Activated gamma-delta T cell (primary cell): ENCODE measurements around the gene CDK14.

Experiments used
- DNase-seq: peaks from one replicate; lab custom pipeline; 2025; lab: John Stamatoyannopoulos, UW

Gene CDK14

DNA sequence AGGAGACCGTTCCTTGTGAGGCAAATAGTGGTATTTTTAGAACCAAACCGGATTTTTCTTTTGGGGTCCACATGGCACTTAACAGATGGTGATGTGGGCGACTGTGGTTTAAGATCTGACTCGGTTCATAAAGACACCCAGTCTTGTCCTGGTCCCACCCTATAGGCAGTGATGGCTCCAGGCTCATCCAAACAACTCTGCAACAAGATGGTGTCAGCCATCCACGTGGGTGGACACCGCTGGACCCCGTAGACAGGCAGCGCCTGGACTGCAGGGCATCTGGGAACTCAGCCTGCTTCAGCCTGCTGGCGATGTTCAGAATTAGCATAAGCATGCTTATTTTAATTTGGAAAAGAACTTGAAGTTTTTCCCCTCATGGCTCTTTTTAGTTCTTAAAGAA, 409.7 kb downstream of the CDK14 start:
- no peak for DNase-seq

DNA sequence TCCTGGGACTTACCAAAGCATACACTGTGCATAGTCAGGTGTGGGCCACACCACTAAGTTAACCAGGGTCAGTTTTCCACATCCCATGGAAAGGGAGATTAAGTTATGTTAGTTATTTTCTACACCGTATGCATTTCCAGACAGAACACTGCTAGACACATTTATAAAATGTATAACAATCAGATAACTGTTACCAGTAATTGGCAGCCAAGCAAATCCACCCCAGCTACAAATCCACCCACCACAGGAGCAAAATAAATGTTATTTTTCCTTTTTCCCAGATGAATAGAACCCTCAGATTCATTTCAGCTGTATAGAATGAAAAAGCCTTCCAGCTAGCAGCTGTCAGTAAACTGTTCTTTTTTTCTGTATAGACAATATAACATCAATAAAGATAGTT, 411.2 kb downstream of the CDK14 start:
- DNase-seq, result no peak

DNA sequence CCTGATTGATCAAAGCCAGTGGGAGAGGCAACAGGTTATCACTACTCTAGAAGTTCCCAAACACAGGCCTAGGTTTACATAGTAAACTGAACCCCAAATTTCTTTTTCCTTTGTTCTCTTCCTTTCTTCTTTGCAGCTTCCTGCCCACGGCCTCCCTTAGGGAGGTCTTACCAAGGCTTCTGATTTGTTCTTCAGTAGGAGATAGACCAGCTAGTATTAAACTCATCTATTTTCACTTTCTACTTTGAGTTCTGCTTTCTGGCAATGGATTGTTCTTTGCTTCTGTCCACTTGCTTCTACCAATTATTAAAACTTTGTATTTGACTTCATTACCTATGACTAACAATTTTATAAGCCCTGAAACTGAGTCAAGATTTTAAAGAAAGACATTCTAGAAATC, 417.0 kb downstream of the CDK14 start:
- DNase-seq, result no peak

DNA sequence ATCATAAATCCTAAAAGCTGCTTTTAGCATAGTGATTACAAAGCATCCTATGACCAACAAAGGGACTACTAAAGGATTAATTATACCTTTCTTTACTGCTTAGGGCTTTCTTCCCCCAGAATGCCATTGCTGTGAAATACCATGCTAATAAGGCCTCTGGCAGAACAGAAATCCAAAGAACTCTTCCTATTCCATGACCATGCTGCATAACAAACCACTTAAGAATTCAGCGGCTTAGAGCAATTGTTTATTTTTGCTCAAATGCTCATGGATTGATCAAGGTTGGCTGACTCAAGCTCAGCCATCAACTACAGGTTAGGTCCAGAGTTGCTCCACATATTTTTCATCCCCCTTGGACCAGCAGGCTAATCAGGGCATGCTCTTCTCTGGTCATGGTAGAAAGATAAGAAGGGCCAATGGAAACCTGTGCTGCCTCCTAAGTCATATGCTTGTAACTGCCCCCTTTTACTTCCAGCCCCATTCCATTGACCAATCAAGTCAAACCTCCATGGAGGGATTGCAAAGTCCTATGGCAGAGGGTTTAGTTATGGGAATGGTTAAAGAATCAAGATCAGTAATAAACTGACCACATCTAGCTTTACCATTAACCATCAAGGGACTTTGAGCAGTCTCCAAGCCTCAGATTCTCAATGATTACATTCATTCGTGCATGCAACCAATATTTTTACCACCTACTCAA, 423.7 kb downstream of the CDK14 start:
- no peak for DNase-seq

DNA sequence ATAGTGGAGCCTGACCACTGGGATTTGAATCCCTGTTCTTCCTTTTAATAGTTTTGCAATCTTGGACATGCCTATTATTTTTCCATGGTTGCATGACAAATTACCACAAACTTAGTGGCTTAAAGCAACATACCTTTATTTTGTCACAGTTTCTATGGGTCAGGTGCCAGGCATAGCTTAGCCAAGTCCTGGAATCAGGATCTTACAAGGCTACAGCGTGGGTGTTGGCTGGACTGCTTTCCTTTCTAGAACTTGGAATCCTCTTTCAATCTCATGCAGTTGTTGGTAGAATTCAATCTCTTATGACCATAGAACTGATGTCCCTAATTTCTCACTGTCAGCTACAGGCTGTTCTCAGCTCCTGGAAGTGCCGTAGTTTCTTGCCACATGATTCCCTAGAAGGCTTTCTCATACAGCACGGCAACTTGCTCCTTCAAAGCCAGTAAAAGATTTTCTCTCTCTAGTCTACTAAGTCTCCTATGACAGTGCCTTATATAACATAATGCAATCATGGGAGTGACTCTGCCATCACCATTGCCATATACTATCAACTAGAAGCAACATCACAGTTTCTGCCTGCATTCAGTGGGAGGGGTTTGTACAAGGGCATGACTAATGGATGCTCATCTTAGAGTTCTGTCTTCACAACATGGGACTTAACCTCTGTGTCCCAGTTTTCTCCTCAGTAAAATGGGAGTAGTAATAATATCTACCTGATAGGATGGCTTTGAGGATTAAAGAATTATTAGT, 424.7 kb downstream of the CDK14 start:
- no peak for DNase-seq

DNA sequence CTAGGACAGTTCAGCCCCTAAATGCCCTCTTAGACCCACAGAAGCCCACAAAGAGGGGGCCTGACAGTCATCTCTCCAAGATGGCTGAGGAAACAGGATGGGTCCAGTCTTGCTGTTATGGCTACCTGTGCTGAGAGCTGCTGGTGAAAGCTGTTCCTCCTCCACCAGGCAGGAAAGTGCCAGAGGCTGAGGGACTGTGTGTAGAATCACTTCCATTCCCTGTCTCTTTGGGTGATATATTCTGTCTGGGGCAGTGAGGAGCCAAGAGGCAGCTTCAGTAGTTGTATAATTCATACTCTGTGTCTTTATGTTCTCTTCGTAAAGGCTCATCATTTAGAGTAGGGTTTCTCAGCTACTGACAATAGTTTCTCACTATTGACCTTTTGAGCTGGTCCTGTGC, 425.8 kb downstream of the CDK14 start:
- DNase-seq, result no peak

DNA sequence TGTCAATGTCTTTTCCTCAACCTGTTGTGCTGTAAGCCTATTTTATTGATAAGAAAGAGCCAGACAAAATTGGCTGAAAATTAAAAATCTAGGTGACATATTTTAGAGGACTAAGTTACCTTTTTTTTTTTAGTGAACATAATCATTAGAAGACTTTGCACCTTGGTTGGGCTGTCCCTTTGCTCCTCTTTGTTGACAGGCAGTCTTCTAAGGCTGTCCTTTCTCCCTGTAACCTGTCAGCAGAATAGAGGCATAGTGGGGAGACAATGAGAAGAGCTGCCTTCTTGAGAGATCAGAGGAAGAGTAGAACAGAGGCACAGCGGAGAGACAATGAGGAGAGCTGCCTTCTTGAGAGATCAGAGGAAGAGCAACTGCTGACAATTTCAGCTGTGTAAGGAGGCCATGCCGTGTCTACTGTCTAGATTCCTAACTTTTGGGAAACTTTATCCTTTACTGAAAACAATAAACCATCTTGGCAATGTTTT, 429.8 kb downstream of the CDK14 start:
- DNase-seq, result no peak

DNA sequence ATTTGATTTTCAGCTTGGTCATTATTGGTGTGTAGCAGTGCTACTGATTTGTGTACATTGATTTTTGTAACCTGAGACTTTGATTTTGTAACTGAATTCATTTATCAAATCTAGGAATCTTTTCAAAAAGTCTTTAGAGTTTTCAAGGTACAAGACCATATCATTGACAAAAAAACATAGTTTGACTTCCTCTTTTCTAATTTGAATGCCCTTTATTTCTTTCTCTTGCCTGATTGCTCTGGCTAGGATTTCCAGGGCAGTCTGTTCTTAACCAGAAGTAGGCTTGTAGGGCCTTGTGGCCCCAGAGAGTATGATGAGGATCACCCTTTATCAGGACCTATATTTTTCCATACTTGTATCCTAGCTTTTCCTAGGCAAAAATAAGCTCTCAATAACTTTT, 433.6 kb downstream of the CDK14 start:
- no peak for DNase-seq

DNA sequence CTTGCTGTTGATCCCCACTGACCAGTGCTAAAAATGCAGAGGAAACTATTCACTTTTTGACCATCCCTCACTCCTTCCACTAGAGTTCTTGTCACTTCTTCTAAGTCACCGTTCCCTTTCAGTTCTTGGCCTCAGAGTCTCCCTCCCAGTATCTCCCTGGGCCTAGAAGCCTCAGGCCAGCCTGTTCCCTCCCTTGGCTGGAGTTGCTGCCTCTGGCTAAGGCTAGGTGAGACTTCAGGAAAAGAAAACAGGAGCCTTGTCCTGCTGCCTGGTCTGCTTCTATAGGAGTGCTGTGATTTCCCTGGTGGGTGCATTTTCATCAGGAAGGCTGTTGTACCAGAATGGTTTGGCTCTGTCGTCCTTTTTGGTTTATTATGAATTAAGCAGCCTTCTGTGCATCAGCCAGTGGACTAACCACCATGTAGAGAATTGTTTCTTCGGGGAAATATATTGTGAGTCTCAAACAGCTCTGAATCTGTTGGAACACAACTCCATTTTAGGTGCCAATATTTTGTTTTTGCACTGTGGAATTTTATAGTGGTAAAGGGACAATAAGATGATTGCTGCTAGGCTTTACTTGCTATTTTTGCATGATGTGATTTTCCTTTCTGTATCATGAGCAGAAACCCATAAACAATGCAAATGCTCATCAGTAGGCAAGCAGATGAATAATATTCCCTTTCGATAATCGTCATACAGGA, 434.7 kb downstream of the CDK14 start:
- no peak for DNase-seq

DNA sequence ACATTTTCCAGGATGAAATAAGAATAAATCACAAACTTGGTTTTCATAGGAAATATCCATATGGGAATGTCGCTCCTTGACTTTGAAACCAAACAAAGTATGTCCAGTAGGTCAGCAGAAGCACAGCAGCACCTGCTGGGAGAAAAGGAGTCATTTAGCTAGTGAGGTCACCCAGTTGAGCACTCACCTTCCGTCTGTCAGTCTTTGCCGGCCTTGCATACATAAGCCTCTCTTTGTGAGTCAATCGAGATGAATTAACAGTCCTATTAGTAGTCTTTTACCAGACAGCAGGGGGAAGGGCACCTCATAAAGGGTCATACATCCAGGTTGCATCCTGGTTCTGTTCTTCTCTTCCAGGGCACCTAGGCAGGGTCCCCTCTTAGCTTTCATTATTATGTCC, 435.6 kb downstream of the CDK14 start:
- DNase-seq, result no peak

DNA sequence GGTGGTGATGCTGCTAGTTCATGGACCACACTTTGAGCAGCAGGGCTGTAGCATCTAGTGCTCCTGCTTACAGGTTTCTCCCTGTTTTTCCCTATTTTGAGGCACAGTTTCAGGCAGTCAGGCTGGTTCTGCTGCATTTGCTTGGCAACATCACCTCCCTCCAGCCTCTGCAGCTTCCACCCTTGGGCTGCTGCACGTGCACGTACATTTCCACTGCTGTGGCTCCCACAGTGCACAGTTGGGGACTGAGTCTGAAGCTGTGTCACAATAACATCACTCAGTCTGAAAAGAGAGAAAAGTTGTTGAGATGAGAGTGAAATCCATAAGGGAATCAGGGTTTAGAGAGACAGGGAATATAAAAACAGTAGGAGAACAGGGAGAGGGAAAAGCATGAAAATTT, 437.5 kb downstream of the CDK14 start:
- DNase-seq, result no peak

DNA sequence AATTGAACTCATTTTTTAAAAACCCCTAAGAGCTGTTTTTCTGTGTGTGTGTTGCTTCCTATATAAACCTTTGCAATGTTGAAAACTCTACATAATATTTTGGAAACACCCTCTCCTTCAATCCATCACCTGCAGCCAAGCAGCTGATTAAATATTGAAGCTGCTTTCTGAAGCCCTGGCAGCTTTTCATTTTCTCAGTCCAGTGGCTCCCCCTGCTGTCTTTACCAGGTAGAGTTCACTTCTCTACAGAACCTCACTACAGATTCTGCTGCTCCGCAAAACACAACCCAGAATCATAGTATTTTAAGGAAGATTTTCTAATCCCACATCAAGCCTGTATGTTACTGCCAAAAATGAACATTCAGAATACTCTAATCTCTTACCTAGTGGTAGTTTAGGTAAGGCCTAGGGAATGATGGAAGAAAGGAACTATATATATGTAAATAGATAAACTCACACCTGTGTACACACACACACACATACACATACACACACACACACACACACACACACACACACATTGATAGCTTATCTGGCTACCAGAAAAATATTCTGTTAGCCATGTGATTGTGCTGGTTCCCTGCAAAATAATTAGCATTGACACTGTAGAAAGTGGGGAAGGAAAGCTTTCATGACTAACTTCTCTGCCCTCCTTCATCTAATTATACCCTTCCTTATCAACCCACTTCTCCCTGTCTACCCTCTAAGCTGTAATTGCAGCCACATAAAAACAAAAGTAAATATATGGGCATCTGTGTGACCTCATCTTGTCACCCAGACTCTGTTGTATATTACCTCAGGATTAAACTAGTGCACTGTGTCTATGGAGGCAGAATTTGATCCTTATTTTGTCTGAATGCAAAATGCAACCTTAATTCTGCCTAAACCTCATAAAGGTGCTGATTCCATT, 438.6 kb downstream of the CDK14 start:
- DNase-seq, result no peak

DNA sequence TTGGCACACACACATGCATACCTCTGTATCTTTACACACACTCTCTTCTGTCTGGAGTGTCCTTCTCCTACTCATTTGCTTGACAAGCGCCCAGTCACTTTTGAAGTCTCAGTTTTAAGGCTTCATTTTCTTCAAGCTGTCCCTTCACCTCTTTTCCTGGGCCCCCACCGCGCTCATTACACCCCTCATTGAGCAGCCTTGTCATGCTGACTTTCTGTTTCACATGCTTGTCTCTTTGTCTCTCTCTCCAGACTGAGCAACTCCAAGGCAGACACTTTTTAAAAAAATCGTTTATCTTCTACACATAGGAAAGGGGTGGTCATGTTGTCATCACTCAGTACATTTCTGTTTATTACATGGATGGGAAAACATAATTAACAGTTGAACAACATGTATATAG, 442.9 kb downstream of the CDK14 start:
- no peak for DNase-seq

DNA sequence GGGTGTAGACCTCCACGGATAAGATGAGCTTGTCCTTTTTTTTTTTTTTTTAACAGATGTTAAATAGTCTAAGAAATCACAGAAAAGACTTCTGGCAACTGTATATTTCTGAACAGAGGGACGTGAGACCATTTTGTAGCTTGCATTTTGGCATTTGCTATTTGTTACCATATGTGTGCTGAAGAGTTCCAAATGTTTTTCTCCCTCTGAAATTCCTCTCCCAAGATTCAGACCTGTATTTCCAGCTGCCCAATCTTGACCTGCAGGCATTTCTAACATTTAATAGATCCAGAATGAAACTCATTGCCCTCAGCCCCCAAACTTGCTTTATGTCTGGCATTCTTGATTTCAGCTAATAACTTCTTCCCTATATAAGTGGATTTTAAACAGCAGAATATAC, 445.0 kb downstream of the CDK14 start:
- DNase-seq, result no peak

DNA sequence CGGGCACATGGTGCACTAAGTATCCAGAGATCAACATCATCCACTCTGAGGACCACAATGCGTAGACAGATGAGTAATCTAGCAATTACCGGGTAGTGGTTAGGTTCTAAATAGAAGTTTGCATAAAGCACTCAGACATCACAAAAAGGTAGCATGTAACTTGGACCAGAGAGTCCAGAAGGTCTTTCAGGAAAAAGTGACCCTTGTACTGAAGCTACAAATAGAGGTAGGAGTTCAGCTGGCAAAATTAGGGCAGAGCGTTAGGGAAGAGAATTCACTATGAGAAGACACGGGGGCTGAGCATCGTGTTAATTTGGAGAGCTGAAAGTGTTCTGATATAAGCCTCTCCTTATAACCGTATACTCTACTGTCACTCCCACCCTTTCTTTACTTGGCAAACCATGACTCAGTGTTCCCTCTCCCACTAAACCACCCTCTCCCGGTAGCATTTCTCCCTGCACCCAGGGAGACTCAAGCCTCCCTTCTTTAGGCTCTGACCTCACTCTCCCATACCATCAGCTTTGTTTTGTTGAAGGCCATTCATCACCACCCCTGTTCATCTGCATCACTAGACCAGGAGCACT, 445.9 kb downstream of the CDK14 start:
- DNase-seq, result no peak

DNA sequence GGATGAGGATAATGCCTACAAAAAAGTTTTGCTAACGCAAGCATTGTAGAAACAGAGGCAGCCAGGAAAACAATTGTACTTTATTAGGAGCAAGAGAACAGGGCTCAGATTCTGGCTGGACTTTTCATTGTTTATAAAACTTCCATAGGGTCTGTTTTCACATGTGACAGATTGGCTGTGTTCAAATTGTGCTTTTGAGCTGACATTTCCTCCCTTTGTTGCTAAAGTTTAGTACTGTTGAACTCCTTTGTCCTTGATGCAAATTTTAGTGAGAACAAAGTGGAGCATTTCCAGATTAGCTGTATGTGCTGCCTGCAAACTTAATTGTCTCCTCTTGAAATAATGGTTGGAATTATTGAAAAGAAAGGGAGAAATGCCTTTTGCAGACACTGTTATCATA, 447.1 kb downstream of the CDK14 start:
- DNase-seq, result no peak

DNA sequence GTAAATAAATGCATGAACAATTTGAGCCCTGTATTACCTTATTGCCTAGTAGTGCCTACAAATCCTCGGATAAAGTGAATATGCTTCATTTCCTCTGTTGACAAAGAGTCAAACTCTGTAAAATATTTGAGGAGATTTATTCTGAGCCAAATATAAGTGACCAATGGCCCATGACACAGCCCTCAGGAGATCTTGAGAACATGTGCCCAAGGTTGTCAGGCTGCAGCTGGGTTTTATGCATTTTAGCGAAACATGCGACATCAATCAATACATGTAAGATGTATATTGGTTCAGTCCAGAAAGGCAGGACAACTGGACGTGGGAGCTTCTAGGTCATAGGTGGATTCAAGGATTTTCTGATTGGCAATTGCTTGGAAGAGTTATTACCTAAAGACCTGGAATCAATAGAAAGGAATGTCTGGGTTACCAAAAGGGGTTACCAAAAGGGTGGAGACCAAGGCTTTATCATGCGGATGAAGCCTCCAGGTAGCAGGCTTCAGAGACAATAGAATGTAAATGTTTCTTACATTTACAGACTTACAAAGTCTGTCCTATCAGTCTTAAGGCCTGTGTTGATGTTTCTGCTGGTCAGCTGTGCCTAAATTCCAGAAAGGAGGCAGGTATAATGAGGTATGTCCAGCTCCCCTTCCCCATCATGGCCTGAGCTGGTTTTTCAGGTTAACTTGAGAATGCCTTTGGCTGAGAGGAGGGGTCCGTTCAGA, 448.0 kb downstream of the CDK14 start:
- no peak for DNase-seq

DNA sequence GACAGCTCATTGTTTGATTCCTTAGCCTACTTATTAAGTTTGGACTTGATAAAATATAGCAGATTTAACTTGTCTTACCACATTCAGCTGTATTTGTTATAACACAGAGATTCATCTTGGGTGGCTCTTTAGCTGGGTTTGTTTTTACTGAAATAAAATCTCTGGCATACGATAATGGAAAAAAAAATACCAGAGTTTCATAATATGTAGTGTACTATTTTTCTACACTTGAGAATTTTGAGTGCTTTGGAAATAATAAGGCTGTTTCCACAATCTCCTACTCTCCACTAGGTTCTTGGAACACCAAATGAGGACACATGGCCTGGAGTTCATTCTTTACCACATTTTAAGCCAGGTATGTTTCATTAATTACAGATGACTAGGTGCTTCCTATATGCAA, 449.5 kb downstream of the CDK14 start:
- DNase-seq, result no peak

DNA sequence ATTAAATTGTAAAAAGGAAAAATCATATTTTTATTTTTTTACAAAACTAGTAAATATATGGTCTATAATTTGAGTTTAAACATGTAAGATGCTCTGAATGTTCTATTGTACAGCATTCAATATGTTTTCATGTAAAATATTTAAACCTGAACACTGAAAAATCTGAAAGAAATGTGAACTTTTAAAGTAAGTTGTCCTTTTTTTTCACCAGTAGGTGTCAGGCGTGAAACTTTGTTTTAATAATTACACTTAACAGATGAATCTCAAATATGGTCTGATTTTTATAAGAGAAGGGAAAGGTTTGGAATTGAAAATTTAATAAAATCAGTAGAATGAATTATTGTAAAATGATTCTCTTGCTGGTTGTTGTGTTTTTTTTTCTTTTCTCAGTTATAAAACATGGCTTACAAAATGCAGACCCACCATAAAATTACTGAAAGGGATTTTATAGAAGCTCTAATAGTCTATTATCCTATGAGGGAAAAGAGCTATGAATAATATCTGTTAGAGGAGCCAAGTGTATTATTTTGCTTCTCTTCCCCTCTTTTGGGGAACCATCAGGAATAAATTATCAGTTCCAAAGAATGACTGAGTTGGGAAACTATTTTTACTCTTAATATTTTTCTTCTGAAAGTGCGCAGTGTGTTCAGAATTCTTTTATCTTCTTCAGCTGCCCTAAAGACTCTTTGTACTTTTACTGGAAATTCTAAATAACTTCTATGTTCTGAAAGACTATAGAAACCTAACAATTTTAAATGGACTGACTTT, 450.4 kb downstream of the CDK14 start:
- no peak for DNase-seq

DNA sequence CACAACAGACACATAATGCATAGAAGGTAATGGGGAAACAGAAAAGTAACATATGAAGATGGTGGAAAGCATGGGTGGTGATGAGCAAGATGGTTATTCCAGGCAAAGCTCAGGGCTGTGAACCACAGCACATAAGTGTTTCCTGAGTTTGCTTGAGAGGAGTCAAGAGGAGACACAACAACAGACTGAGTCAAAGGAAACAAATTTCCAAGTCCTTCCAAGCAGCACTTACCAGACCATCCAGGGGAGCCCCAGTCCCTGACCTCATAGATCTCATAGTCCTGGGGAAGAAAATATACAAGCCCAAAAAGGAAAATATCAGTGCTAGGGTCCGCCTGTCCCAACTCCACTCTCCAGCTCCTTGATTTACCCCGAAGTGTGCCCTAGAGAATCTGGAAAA, 451.5 kb downstream of the CDK14 start:
- no peak for DNase-seq
